LNCaP clone FGC (cell line): ENCODE measurements around the gene IL4I1.

ENCODE experiments used
- DNase-seq: peaks from one replicate; pipeline ENCODE4 v3.0.0-alpha.2; 2011; ENCODE audit warnings: low read depth
- H3K4me3 ChIP-seq: 2 replicates; pipeline ENCODE4 v1.5.1; 2011; ENCODE audit warnings: mild to moderate bottlenecking, low read depth, low read length, control low read depth
- TF ChIP-seq, protein P1 (sequence below): IDR thresholded peaks from 2 replicates; pipeline ENCODE4 v1.5.1; 2012; ENCODE audit warnings: mild to moderate bottlenecking; ENCODE audit not compliant: control insufficient read depth, insufficient read depth; ENCODE audit errors: extremely low read depth

IL4I1 gene

GRCh38 chr19:49882643-49883042, 14.0 kb downstream of the IL4I1 start:
- TF ChIP-seq, protein P1, sequence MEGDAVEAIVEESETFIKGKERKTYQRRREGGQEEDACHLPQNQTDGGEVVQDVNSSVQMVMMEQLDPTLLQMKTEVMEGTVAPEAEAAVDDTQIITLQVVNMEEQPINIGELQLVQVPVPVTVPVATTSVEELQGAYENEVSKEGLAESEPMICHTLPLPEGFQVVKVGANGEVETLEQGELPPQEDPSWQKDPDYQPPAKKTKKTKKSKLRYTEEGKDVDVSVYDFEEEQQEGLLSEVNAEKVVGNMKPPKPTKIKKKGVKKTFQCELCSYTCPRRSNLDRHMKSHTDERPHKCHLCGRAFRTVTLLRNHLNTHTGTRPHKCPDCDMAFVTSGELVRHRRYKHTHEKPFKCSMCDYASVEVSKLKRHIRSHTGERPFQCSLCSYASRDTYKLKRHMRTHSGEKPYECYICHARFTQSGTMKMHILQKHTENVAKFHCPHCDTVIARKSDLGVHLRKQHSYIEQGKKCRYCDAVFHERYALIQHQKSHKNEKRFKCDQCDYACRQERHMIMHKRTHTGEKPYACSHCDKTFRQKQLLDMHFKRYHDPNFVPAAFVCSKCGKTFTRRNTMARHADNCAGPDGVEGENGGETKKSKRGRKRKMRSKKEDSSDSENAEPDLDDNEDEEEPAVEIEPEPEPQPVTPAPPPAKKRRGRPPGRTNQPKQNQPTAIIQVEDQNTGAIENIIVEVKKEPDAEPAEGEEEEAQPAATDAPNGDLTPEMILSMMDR: no peak
- H3K4me3 ChIP-seq: no peak overlapping the region
- no peak for DNase-seq

- TF ChIP-seq, protein P1: no peak
- no peak for DNase-seq
- H3K4me3 ChIP-seq: no peak overlapping the region
Observed at GRCh38 chr19:49881672-49882394, 14.9 kb downstream of the IL4I1 start.

- no peak for DNase-seq
- no peak overlapping the region for H3K4me3 ChIP-seq
- TF ChIP-seq, protein P1: no peak
Observed at GRCh38 chr19:49881186-49881585, 15.5 kb downstream of the IL4I1 start.

- no peak overlapping the region for H3K4me3 ChIP-seq
- DNase-seq: no peak
- TF ChIP-seq, protein P1: no peak
Observed at GRCh38 chr19:49880162-49880869, 16.4 kb downstream of the IL4I1 start.

GRCh38 chr19:49879243-49879963, 17.3 kb downstream of the IL4I1 start:
- TF ChIP-seq, protein P1: no peak
- no peak for DNase-seq
- peak overlapping the region; percentile 85 for H3K4me3 ChIP-seq

DNA sequence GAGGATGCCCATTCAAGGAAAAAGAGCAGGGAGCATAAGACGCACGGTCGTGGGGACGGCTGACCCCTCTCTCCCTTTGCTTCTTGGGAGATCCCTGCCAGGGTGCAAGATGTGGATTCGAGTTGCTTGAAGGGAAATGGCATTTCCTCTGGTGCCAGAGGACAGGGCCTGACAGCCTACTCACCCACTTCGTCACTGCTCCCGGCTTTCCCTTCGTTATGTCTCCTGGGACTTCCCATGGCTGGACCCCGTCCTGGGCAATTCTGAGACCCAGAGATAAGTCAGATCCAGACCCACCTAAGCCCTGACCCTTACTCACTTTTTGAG, 18.0 kb downstream of the IL4I1 start:
- TF ChIP-seq, protein P1: no peak
- DNase-seq: no peak
- H3K4me3 ChIP-seq: peak overlapping the region; percentile 85
